NCI-H2196 treated with DMSO at 0.1 percent for 48 hours (cell line): ENCODE measurements around the gene THAP4.

Experiments
- DNase-seq: peaks from one replicate; lab custom pipeline; 2025; ENCODE audit not compliant: unreplicated experiment; lab: John Stamatoyannopoulos, UW

Gene THAP4

DNA sequence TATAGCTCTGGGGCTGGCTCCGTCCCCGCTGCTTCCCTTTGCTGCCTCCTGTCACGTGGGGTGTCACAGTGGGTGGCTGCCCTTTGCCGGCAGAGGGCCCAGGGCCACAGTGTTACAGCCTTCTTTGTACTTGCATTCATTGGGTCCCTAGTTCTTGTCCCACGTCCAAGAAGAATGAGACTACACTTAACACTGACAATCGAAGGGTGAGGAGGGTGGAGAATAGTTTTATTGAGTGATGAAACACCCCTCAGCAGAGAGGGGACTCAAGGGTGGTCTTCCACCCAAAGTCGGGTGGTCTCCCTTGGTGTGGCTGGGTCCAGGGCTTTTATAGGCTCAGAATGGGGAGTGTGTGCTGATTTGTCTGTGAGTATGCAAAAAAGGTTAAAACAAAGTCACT lies 2.4 kb upstream of the THAP4 start:
- DNase-seq, result no peak

GRCh38 chr2:241638940-241639339 lies 2.0 kb upstream of the THAP4 start:
- no peak for DNase-seq

DNA sequence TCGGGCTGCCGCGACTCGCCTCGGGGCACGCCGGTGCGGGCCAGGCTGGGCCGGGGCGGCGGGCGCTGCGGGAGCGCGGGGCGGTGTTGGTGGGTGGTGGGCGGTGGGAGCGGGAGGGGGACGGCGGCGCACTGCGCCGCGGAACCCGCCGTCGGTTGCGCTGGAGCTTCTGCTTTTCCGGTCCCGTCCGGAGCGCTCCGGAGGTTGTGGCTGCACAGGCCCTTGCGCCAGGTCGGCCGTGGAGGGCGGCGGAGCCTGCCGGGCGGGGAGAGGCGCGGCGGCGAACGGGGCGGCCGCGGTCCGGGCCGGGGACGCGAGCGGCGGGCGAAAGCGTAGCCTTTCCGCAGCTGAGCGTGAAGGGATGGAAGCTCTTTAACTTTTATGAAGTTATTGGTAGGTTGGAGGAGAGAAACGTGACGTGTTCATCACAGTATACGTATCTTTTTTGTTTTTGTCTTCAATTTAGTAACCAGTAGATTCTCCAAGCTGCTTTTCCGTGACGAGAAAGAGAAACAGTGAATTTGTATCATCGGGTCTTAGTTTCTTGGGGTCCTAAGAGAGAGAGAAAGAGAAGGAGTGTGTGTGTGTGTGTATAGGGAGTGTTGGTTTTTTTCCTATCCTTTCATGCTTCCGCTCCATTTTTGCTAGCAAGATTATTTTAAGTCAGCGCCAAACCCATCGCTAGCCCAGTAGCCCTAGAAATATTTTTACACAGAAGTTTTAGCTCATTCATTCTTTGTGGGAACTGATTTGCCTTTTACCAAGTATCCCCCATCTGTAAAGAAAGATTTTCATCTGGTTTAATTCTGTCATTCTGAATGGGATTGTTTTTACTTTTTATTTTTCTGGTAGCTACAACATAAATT lies 1.1 kb upstream of the THAP4 start:
- DNase-seq, result no peak

DNA sequence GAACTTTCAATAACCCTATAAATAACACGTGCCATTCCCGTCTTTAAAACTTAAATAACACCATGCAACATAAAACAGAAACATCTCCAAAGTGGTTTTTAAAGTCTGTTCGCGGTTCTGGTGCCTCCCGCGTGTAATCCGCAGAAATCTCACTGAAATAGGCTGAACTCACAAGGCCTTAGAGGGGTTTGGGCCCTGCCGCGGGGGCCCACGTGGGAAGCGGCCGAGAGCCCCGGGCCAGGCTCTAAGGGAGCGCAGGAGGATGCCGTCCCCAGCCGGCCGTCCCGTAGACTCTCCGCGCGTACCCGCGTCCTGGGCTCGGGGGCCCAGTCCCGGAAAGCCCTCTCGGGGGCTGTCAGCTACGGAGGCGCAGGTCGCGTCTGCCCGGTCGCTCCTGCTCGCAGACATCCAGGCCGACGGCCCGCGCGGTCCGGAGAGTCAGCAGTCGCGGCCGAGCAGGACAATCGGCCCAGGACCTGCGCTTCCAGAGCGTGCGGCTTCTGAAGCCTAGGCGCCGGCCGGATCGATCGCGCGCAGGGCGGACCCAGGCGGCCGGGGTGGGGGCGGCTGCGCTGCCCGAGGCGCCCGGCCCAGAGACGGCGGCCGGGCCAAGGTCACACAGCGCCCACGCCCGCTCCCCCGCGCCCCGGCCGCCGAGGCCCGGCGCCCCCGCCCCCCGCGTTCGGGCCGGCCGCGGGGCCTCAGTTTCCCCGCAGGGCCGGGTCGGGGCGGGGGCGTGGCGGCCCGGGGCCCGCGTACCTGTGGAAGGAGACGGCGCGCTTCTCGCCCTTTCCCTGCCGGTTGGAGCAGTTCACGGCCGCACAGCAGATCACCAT lies 558 bp downstream of the THAP4 start:
- DNase-seq, result no peak

DNA sequence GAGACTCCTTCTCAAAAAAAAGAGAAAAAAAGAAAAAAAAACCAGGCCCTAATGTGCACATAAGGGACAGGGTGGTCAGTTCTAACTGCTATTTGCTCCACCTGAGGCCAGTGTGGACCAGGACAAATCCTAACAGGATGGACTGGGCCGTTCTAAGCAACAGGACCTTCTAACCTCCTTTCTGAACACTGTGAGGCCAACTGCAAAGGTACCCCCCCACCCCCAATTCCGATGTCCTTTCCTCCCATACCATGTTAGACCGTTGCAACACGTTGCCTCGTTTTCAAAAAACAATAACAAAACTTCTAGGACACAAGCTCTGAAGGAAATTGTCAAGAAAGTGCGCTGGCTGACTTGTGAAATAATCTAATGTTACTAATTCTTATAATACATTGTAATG lies 1.2 kb downstream of the THAP4 start:
- DNase-seq, result no peak

DNA sequence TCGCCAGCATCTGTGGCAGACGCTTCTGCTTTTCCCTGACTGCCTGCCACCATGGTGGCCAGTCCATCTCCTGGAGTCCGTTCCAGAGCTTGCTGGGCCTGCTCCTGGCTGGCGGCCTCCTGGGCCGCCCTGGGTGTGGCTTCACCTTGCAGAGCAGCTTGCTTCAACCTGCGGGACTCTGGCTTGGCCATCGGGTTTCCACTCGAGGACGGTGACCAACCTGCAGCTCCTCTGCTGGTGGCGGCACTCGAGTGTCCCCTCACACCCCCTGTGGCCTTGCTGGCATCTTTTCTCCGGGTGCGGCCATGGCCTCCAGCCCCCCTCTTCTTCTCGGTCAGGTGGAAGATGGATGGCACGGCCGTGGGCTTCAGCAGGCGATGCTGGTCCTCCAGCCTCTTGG lies 3.4 kb downstream of the THAP4 start:
- DNase-seq, result no peak

DNA sequence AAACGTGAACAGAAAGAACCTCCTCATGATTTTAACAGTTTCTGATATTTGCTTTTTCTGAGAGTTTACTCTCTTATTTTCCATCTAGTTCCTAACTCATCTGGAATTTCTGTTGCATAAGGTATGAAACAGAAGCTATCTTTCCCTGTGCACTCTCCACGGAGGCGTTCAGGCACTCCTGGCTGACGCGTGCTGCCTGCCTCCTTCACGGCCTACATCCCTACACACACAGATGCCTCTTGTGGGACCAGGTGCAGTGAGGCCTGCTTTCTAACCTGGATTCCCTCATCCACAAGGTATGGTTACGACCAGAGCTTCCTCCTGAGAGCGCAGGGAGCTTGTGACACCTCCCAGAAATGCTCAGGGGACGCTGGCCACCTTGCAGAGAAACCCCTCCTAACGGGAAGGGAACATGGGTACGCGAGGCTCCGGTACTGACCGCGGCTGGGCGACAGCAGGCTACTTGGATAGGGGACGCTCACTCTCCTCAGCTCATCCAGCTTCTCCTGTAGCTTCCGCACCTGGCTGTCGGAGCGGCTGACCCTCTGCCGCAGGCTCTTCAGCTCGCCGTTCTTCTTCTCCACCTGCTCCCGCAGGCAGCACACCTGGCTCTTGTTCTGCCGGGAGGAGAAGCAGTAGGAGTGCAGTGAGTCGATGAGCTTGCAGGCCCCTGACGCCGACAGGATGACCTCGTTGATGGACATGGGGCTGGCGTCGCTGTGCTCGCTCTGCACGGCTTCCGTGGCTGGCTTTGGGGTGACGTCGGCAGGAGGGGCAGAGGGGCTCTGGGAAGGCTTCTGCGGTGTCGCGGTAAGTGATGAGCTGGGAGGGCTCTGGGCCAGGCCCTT lies 4.3 kb downstream of the THAP4 start:
- no peak for DNase-seq

- DNase-seq, result no peak
These were observed 7.1 kb downstream of the THAP4 start for GRCh38 chr2:241629762-241630435.

- no peak for DNase-seq
These were observed 9.3 kb downstream of the THAP4 start for GRCh38 chr2:241627675-241628074.

DNA sequence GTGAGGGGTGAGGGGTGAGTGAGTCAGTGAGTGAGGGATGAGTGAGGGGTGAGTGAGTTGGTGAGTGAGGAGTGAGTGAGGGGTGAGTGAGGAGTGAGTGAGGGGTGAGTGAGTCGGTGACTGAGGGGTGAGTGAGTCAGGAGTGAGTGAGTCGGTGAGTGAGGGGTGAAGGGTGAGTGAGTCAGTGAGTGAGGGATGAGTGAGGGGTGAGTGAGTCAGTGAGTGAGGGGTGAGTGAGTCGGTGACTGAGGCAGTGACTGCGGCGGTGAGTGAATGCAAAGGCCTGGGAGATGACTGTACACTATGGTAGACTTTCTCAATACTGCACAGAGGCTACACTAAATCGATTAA lies 16.6 kb downstream of the THAP4 start:
- no peak for DNase-seq

- no peak for DNase-seq
These were observed 17.1 kb downstream of the THAP4 start for GRCh38 chr2:241619597-241620418.

- no peak for DNase-seq
These were observed 18.1 kb downstream of the THAP4 start for GRCh38 chr2:241618829-241619228.

GRCh38 chr2:241618296-241618805 lies 18.6 kb downstream of the THAP4 start:
- no peak for DNase-seq

DNA sequence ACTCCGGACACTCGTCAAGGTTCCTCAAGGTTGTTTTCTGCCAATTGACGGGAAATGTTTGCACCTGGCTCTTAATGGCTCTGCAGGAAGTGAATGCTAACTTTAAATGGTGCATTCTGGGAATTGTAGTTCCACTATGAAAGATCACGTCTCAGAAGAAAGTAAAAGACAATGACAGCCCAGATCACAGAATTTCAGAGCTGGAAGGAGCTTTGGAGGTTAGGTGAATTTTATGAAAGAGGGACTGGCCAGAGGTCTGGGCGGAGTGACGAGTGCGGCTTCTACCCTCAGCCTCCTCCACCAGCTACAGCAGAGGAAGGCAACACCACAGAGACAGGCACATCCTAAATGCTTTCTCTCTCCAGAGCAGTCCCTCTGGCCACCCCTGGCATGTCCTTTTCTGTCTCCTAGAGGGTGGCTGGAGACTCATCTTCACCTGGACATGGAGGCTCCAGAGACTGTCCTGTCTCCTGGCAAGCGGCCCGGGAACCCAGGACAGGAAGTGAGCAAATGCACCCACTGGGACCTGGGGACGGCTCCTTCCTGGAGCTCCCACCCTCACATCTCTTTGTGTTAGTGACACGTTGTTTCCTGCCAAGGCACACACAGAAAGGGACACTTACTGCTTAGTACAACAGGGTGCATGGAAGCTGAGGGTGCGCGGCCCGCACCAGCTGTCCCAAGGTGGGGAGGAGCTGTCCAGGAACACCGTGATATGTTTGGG lies 19.4 kb downstream of the THAP4 start:
- DNase-seq, result peak; percentile 16

DNA sequence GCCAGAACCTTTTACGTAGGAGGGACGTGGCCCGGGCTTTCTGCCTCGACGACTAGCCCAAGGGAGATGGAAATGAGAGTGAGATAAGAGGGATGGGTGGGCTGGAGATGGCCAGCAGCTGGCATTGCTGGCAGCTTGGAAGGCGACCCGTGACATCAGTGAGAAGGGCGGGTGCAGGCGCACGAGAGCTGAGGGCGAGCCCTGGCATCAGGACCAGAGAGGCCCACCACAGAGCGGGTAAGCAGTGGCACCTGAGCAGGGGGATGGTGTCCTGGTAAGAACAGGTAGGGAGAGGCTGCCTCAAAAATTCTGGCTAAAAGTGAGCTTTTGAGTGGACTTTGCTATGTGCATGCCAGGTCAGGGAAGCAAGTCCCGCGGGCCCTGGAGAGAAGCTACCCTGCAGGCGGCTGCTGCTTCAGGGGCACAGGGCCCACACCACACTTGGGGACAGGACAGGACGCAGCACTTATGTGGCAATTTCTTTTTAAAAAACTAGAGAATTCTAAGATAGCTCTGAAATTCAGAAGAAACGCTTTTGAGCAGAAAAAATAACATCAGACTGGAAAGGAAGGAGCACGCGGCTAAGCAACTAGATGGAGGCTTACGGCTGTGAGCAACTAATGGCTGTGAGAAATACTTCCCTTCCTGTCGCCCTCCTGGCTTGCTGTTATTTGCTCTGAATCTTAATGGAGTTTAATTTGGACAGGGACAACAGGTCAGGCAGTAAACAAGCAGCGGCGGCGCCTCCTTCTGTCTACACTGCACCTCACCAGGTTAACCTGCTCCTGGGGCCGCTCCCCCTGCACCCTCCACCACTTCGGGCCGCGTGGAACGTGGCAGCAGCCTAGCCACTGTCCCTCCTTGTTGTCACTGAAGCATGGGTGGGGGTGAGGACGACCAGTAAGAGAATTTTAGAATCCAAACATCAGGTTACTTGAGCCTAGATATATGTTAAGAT lies 20.5 kb downstream of the THAP4 start:
- no peak for DNase-seq

GRCh38 chr2:241615522-241616052 lies 21.4 kb downstream of the THAP4 start:
- DNase-seq, result no peak

DNA sequence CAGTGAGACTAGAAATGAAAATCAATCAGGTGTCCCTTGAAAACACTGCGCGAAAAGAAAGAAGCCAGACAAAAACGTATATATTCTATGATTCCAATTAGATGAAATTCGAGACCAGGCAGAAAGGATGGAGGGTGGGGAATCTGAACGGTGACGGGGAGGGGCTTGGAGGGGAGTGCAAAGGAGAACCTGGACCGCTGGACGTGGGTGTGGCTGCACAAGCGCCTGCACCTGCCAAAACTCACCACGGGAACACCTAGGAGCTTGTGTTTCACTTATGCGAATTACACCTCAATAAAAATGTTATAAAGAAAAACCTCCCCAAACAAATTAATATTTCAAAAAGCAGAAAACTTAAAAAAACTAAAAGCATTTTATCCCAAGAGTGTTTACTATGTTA lies 21.9 kb downstream of the THAP4 start:
- DNase-seq, result no peak
